H1 (cell line): ENCODE data around the gene NHS. TPM values are rescaled to one million over a fixed set of nuclear protein-coding genes. Genes with fewer than 3 reads are reported as not detected.

ENCODE experiments used
- CTCF ChIA-PET: fragments of 300-600 bp; sonication (Branson Sonifier 250); formaldehyde crosslinking; loops from one replicate; lab custom pipeline; 2021; ENCODE audit not compliant: partially characterized antibody; lab: Charles Lee
- POLR2A ChIA-PET: fragments of 300-600 bp; sonication (Branson Sonifier 250); formaldehyde crosslinking; loops from one replicate; lab custom pipeline; 2021; ENCODE audit warnings: inconsistent platforms; ENCODE audit not compliant: partially characterized antibody; lab: Charles Lee
- DNase-seq, 2 experiments: peaks; one replicate each; pipeline versions ENCODE4 v3.0.0 to v3.0.0-alpha.2; 2010 to 2022; ENCODE audit warnings: low spot score in 2 of 2, low read depth in 1 of 2, mixed read lengths in 1 of 2
- FAIRE-seq: peaks from 2 replicates; lab custom pipeline; 2011; peaks lifted over from hg19 to GRCh38; lab: Jason Lieb, UNC
- H2AFZ ChIP-seq: 2 replicates; pipeline ENCODE4 v1.8.1; 2012; ENCODE audit warnings: low read length, inconsistent platforms
- H2AK5ac ChIP-seq: 2 replicates; pipeline ENCODE4 v1.6.1; 2013; ENCODE audit warnings: low read depth, low read length
- H2BK120ac ChIP-seq: replicated peaks from 2 replicates; pipeline ENCODE3; 2013; ENCODE audit warnings: low read depth, low read length, inconsistent platforms
- H2BK12ac ChIP-seq: 2 replicates; pipeline ENCODE4 v1.6.1; 2013; ENCODE audit warnings: low read depth, low read length
- H2BK15ac ChIP-seq: 2 replicates; pipeline ENCODE4 v1.6.1; 2013; ENCODE audit warnings: low read length
- H2BK20ac ChIP-seq: 2 replicates; pipeline ENCODE4 v1.6.1; 2013; ENCODE audit warnings: low read length
- H2BK5ac ChIP-seq: 2 replicates; pipeline ENCODE4 v1.6.1; 2013; ENCODE audit warnings: low read depth, low read length
- H3K14ac ChIP-seq: 2 replicates; pipeline ENCODE4 v1.6.1; 2013; ENCODE audit warnings: inconsistent platforms; ENCODE audit not compliant: insufficient read length
- H3K18ac ChIP-seq: 2 replicates; pipeline ENCODE4 v1.6.1; 2013; ENCODE audit warnings: low read length; ENCODE audit errors: extremely low read depth
- H3K23ac ChIP-seq: 2 replicates; pipeline ENCODE4 v1.6.1; 2013; ENCODE audit warnings: inconsistent platforms; ENCODE audit not compliant: insufficient read length
- H3K23me2 ChIP-seq: 2 replicates; pipeline ENCODE4 v1.6.1; 2013; ENCODE audit warnings: low read depth, low read length
- H3K27ac ChIP-seq: 2 replicates; pipeline ENCODE4 v1.6.1; 2011; ENCODE audit warnings: low read depth, low read length, inconsistent platforms
- H3K27me3 ChIP-seq, 4 experiments: replicated peaks in 1 of 4; 1 replicate in 1 of 4; 2 replicates in 3 of 4; pipeline versions ENCODE4 v1.6.1 to v1.8.1; 2011 to 2013; ENCODE audit warnings: low read length in 3 of 4, mild to moderate bottlenecking in 3 of 4, inconsistent platforms in 2 of 4, mixed read lengths in 2 of 4, moderate library complexity in 1 of 4; ENCODE audit not compliant: control insufficient read depth in 3 of 4, insufficient read depth in 3 of 4; ENCODE audit errors: extremely low read depth in 1 of 4
- H3K36me3 ChIP-seq, 4 experiments: 2 replicates each; pipeline versions ENCODE4 v1.6.1 to v1.8.1; 2011 to 2013; ENCODE audit warnings: mild to moderate bottlenecking in 4 of 4, low read length in 3 of 4, moderate library complexity in 2 of 4, control low read depth in 1 of 4, inconsistent platforms in 1 of 4; ENCODE audit not compliant: insufficient read depth in 4 of 4, control insufficient read depth in 2 of 4
- H3K4ac ChIP-seq: replicated peaks from 2 replicates; pipeline ENCODE3; 2013; ENCODE audit warnings: low read length, low read depth, mixed read lengths, inconsistent platforms; ENCODE audit not compliant: insufficient read length
- H3K4me1 ChIP-seq, 4 experiments: replicated peaks in 1 of 4; 1 replicate in 1 of 4; 2 replicates in 3 of 4; pipeline versions ENCODE4 v1.6.1 to v1.8.1; 2011 to 2013; ENCODE audit warnings: low read length in 3 of 4, inconsistent platforms in 2 of 4, mixed read lengths in 1 of 4; ENCODE audit not compliant: insufficient read depth in 4 of 4, control insufficient read depth in 3 of 4
- H3K4me2 ChIP-seq, 2 experiments: 2 replicates each; pipeline versions ENCODE4 v1.6.1 to v1.8.1; 2011 to 2013; ENCODE audit warnings: low read depth in 2 of 2, low read length in 2 of 2, control low read depth in 1 of 2, inconsistent platforms in 1 of 2, mild to moderate bottlenecking in 1 of 2; ENCODE audit not compliant: insufficient read depth in 1 of 2
- H3K4me3 ChIP-seq, 4 experiments: fragments of 200-600, 300-600 bp in 1 of 4; sonication (generic), shearing (Covaris generic), sonication (Bioruptor Twin) in 1 of 4; 2 replicates each; pipeline versions ENCODE4 v1.5.1 to v1.8.1; 2011 to 2016; ENCODE audit warnings: low read length in 4 of 4, low read depth in 3 of 4, control low read depth in 2 of 4, inconsistent platforms in 2 of 4, mild to moderate bottlenecking in 2 of 4, mixed read lengths in 1 of 4, moderate library complexity in 1 of 4; ENCODE audit not compliant: insufficient read depth in 2 of 4; ENCODE audit errors: extremely low read depth in 1 of 4
- H3K56ac ChIP-seq: replicated peaks from 2 replicates; pipeline ENCODE3; 2013; ENCODE audit warnings: low read depth, mild to moderate bottlenecking, mixed read lengths, low read length, inconsistent platforms; ENCODE audit not compliant: insufficient read length
- H3K79me1 ChIP-seq: 2 replicates; pipeline ENCODE4 v1.6.1; 2013; ENCODE audit warnings: low read depth, low read length, control low read depth
- H3K79me2 ChIP-seq, 2 experiments: 2 replicates each; pipeline versions ENCODE4 v1.6.1 to v1.8.1; 2012 to 2013; ENCODE audit warnings: low read length in 2 of 2, mild to moderate bottlenecking in 2 of 2, inconsistent platforms in 1 of 2; ENCODE audit not compliant: insufficient read depth in 2 of 2, control insufficient read depth in 1 of 2
- H3K9ac ChIP-seq, 4 experiments: replicated peaks in 1 of 4; 1 replicate in 1 of 4; 2 replicates in 3 of 4; pipeline versions ENCODE4 v1.6.1 to v1.8.1; 2011 to 2013; ENCODE audit warnings: low read depth in 3 of 4, low read length in 3 of 4, control low read depth in 2 of 4, mild to moderate bottlenecking in 2 of 4, moderate library complexity in 2 of 4, inconsistent platforms in 1 of 4; ENCODE audit errors: extremely low read depth in 1 of 4
- H3K9me3 ChIP-seq, 2 experiments: 2 replicates each; pipeline versions ENCODE4 v1.6.1 to v1.8.1; 2012 to 2013; ENCODE audit warnings: mild to moderate bottlenecking in 2 of 2, moderate library complexity in 2 of 2, control low read depth in 1 of 2, inconsistent platforms in 1 of 2, low read depth in 1 of 2, low read length in 1 of 2, mixed read lengths in 1 of 2; ENCODE audit not compliant: insufficient read depth in 2 of 2
- H4K20me1 ChIP-seq, 2 experiments: replicated peaks in 1 of 2; 2 replicates each; pipeline versions ENCODE3 to v1.8.1; 2011 to 2013; ENCODE audit warnings: inconsistent platforms in 2 of 2, low read length in 2 of 2, mild to moderate bottlenecking in 1 of 2; ENCODE audit not compliant: insufficient read depth in 2 of 2, control insufficient read depth in 1 of 2
- H4K5ac ChIP-seq: 2 replicates; pipeline ENCODE4 v1.6.1; 2013; ENCODE audit warnings: low read length, low read depth, mixed read lengths, inconsistent platforms; ENCODE audit not compliant: insufficient read length
- H4K8ac ChIP-seq: 2 replicates; pipeline ENCODE4 v1.8.0; 2013; ENCODE audit warnings: mild to moderate bottlenecking, moderate library complexity, low read length, inconsistent platforms; ENCODE audit not compliant: insufficient read depth; ENCODE audit errors: extremely low read depth
- H4K91ac ChIP-seq: replicated peaks from 2 replicates; pipeline ENCODE3; 2013; ENCODE audit warnings: low read length, mixed read lengths, inconsistent platforms; ENCODE audit not compliant: insufficient read length
- CBX8 ChIP-seq: fragments of 300-800, 300-1000 bp; sonication (generic); IDR thresholded peaks from 2 replicates; pipeline ENCODE4 v1.7.1; 2016; ENCODE audit warnings: low read depth, low read length, borderline replicate concordance
- HDAC2 ChIP-seq, 2 experiments: fragments of 300-600 bp in 1 of 2; sonication (generic) in 1 of 2; IDR thresholded peaks; 2 replicates each; pipeline ENCODE4 v1.6.1; 2011 to 2012; ENCODE audit warnings: low read depth in 2 of 2, low read length in 2 of 2, mild to moderate bottlenecking in 2 of 2, moderate library complexity in 2 of 2, borderline replicate concordance in 1 of 2, inconsistent platforms in 1 of 2
- TEAD4 ChIP-seq: IDR thresholded peaks from 2 replicates; pipeline ENCODE4 v1.6.1; 2012; ENCODE audit warnings: low read depth, low read length, inconsistent platforms, mixed read lengths
- WGBS, 2 experiments: shearing (Covaris generic) in 1 of 2; methylation state at CpG; one replicate each; pipeline versions ENCODE4 v1.1.6 to v1.1.7; 2013 to 2015; ENCODE audit warnings: low lambda C conversion rate in 2 of 2, mixed read lengths in 2 of 2, inconsistent platforms in 1 of 2, low coverage in 1 of 2, missing lambda C conversion rate in 1 of 2; ENCODE audit not compliant: insufficient replicate concordance in 2 of 2, insufficient coverage in 1 of 2, insufficient read length in 1 of 2; ENCODE audit errors: extremely low coverage in 1 of 2, missing lambda C conversion rate in 1 of 2; 5-methylcytosine and 5-hydroxymethylcytosine counted together
- polyA plus RNA-seq, 7 experiments: library from polyadenylated mRNA; depleted of rRNA in 3 of 7; stranded (reverse) in 5 of 7; unstranded in 2 of 7; fragments of >200 nt in 5 of 7; fragments of 200-250 nt in 2 of 7; gene quantifications; 1 replicate in 5 of 7; 2 replicates in 1 of 7; 4 replicates in 1 of 7; pipeline versions ENCODE4 v1.2.1 to v1.2.3, GENCODE V29; 2011 to 2013; ENCODE audit warnings: missing spikeins in 2 of 7, mixed read lengths in 2 of 7
- total RNA-seq: library from RNA; stranded (reverse); fragmentation: NEBNext Ultra II Directional; extraction: Animal tissue kit (Norgen Biotek cat#: 25700); gene quantifications from 2 replicates; pipeline ENCODE4 v1.2.1, GENCODE V29; 2021

Gene NHS
- total and polyA plus RNA-seq, 2 of the 8 experiments (the other 6 are each of a cell fraction or from before 2014, with no cell fraction given) = 2.2 to 6.7 TPM

- CTCF ChIA-PET = no interaction called here
These were observed 331.7 kb downstream of the NHS start for GRCh38 chrX:17706676-17707075.

More at GRCh38 chrX:17706676-17707075, 331.7 kb downstream of the NHS start:
- Histone ChIP-seq H3K27me3 (no peaks in the 10 kb centered on the region), H3K36me3 (no peaks in the 10 kb centered on the region), H3K9me3 (no peaks in the 10 kb centered on the region)
- no peak for TF ChIP-seq HDAC2 (IDR thresholded peaks at IDR 0.05; ENCODE audit: borderline replicate concordance in 1 of 2, low read depth in 2 of 2, low read length in 2 of 2)
- TF ChIP-seq TEAD4 = no peak
- no peak for TF ChIP-seq CBX8
- TF ChIP-seq, all 59 proteins: peak for 0
- Histone ChIP-seq H3K23me2 (no peaks in the 10 kb centered on the region), H3K4me2 (no peak overlapping the region), H3K14ac (no peak overlapping the region), H2BK15ac (no peak overlapping the region), H3K79me2 (no peaks in the 10 kb centered on the region), H3K9ac (no peak overlapping the region), H3K4ac (no peak overlapping the region), H4K5ac (no peak overlapping the region), H3K27ac (no peak overlapping the region), H2BK20ac (no peak overlapping the region), H2BK120ac (no peak overlapping the region), H3K4me3 (no peak overlapping the region), H2BK12ac (no peak overlapping the region), H3K4me1 (no peaks in the 10 kb centered on the region), H3K18ac (no peak overlapping the region), H2AFZ (no peak overlapping the region), H3K56ac (no peak overlapping the region), H2BK5ac (no peak overlapping the region), H4K8ac (no peak overlapping the region), H3K23ac (no peak overlapping the region), H3K79me1 (no peaks in the 10 kb centered on the region), H4K91ac (no peak overlapping the region), H4K20me1 (no peaks in the 10 kb centered on the region), H2AK5ac (no peak overlapping the region)
- DNase-seq (no peak), FAIRE-seq (no peak)
- 100% methylated on average over 3 of the region's 4 CpGs; no CpG with 5 or more reads in 1 of the 2 experiments for WGBS, 2 experiments
- POLR2A ChIA-PET = no interaction called here
